GM13976 (cell line): Measurements from ENCODE around the gene DHRSX.

Experiments
- DNase-seq: peaks from one replicate; pipeline ENCODE4 v3.0.0; 2012; ENCODE audit warnings: low spot score
- in situ Hi-C: fragments of 300-500 bp; cut with MboI; formaldehyde crosslinking; loops from one replicate; pipeline ENCODE4 v1.12.0; 2022; ENCODE audit warnings: low sequenced_read_pairs, mixed read lengths, inconsistent platforms; ENCODE audit not compliant: unreplicated experiment
- TF ChIP-seq, protein P1 (sequence below): IDR thresholded peaks from 2 replicates; pipeline ENCODE4 v1.5.1; 2012; ENCODE audit warnings: borderline replicate concordance, mild to moderate bottlenecking; ENCODE audit not compliant: insufficient read depth; ENCODE audit errors: extremely low read depth, missing control alignments, control extremely low read depth

DHRSX gene

DNA sequence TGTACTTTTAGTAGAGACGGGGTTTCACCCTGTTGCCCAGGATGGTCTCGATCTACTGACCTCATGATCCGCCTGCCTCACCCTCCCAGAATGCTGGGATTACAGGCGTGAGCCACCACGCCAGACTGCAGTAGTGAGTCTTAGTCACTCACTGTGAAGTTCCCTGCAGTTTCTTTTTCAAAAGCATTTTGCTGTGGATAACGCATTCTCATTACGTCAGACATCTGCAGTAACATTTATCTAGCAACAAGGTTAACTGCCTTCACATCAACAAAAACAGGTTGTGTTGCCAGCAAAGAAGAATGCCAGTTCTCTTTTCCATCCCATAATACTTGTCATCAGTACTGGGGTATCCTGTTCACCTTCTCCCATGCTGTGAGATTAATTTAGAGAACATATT, 164.6 kb downstream of the DHRSX start:
- in situ Hi-C loops = no loop called here
- DNase-seq = no peak
- TF ChIP-seq, protein P1, sequence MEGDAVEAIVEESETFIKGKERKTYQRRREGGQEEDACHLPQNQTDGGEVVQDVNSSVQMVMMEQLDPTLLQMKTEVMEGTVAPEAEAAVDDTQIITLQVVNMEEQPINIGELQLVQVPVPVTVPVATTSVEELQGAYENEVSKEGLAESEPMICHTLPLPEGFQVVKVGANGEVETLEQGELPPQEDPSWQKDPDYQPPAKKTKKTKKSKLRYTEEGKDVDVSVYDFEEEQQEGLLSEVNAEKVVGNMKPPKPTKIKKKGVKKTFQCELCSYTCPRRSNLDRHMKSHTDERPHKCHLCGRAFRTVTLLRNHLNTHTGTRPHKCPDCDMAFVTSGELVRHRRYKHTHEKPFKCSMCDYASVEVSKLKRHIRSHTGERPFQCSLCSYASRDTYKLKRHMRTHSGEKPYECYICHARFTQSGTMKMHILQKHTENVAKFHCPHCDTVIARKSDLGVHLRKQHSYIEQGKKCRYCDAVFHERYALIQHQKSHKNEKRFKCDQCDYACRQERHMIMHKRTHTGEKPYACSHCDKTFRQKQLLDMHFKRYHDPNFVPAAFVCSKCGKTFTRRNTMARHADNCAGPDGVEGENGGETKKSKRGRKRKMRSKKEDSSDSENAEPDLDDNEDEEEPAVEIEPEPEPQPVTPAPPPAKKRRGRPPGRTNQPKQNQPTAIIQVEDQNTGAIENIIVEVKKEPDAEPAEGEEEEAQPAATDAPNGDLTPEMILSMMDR = no peak

DNA sequence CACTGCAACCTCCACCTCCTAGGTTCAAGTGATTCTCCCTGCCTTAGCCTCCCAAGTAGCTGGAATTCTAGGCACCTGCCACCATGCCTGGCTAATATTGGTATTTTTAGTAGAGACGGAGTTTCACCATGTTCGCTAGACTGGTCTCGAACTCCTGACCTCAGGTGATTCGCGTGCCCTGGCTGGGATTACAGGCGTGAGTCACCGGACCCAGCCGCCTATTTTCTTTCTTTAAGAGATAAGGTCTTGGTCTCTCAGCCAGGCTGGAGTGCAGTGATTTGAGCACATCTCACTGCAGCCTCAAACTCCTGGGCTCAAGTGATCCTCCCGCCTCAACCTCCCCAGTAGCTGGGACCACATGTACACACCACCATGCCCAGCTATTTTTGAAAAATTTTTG, 166.5 kb downstream of the DHRSX start:
- DNase-seq = no peak
- TF ChIP-seq, protein P1 = no peak
- in situ Hi-C loops = no loop called here

DNA sequence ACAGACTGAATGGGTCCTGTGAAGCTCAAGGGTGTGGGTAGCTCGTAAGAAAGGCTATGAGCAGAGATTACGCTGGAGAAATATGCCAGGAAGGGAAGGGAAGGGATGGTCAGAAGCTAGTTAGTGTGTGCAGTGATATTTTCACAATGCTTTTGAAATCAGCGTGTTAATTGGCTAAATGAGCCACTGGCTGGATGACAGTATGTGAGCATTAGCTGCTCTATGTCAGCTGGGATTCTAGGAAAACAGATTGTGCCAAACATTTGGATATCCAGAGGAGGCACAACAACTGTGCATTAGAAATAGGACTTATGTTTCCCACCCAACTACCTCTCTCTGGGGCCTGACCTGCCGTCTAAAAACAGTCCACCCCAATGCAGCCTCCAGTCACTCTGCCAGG, 168.5 kb downstream of the DHRSX start:
- TF ChIP-seq, protein P1 = no peak
- DNase-seq = no peak
- in situ Hi-C loops = no loop called here

GRCh38 chrX:2330910-2331309, 169.9 kb downstream of the DHRSX start:
- TF ChIP-seq, protein P1 = no peak
- in situ Hi-C loops = no loop called here
- DNase-seq = no peak

- in situ Hi-C loops = no loop called here
- TF ChIP-seq, protein P1 = no peak
- no peak for DNase-seq
Measured at GRCh38 chrX:2330487-2330886, 170.3 kb downstream of the DHRSX start.

- TF ChIP-seq, protein P1 = no peak
- no peak for DNase-seq
- in situ Hi-C loops = no loop called here
Measured at GRCh38 chrX:2327423-2327822, 173.4 kb downstream of the DHRSX start.

DNA sequence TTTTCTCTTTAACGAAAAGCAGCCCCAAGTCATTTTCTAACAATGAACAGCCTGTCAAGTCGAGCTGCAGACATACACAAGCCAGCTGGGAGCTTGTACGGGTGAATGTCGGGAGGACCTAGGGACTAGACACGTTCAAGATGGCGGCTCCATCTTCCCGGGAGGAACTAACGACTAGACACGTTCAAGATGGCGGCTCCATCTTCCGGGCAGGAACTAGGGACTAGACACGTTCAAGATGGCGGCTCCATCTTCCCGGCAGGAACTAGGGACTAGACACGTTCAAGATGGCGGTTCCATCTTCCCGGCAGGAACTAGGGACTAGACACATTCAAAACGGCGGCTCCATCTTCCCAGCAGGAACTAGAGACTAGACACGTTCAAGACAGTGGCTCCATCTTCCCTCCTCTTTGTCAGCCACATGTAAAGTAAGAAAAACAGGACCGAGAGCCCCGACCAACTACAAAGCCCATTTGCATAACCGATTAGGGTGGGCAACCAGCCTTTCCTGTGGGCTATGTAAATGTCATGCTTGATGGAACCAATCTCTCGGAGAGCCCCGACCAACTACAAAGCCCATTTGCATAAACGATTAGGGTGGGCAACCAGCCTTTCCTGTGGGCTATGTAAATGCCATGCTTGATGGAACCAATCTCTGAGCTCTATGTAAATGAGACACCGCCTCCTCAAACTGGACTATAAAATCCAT, 175.5 kb downstream of the DHRSX start:
- in situ Hi-C loops = no loop called here
- TF ChIP-seq, protein P1 = no peak
- DNase-seq = no peak
